ENCODE data around the gene ACBD7. TPM values are rescaled to one million over a fixed set of nuclear protein-coding genes. Genes with fewer than 3 reads are reported as not detected.
A peak's percentile ranks its signal among the peaks of the same experiment; 100 is the strongest.

Gene ACBD7
- 0.99 TPM in 1 of 2 replicates, not detected in the other for total RNA-seq (ENCODE audit: low replicate concordance)

DNA sequence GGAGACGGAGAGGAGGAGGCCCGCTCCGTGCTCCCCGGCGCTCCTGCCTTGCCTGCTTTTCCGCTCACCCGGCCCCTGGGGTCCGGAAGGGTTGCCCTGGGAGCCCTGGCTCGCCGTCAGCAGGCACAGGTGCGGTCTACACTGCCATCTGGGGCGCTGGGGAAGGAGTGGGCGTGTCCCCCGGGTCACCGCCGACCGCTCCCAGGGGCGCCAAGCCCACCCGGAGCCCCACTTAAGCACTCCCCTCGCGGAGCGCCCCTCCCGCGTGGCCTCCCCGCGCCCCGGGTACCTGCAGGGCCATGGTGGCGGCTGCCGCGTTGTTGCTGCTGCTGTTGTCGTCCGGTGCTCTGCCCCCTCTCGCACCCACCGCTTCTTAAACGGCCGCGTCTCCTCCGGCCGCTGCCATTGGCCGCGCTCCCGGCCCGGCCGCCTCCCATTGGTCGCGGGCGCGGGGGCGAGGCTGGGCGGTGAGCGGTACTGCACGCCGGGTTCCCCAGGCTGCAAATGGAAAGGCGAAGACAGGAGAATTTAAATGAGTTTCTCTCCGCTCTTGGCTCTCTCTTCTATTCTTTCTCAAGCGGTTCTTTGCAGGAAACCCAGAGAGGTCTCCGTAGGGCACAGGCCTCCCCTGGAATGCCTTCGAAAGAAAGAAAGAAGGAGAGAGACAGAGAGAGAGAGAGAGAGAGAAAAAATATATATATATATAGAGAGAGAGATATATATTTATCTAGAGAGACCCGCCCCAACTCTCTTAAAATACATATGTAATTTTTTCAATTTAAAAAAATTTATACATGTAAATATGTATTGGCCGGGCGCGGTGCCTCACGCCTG, at the start of gene ACBD7:
TSS of gene ACBD7 (minus strand) at position 349 of the 834 bp plus-strand sequence. CDS start at position 301, 48 bp downstream.
- peak; percentile 49 for TF ChIP-seq CTCF (IDR thresholded peaks at IDR 0.05; ENCODE audit: insufficient read depth, low read length)
- DNase-seq (ENCODE audit: low read depth): peak; percentile 61
- peak within 1 kb of the TSS; percentile 74 for H3K4me3 ChIP-seq (ENCODE audit: low read depth, low read length)

GRCh38 chr10:15137636-15138035, 49.1 kb upstream of the ACBD7 start:
- H3K4me3 ChIP-seq (ENCODE audit: low read depth, low read length): no peak overlapping the region
- TF ChIP-seq CTCF (IDR thresholded peaks at IDR 0.05; ENCODE audit: insufficient read depth, low read length): no peak
- peak; percentile 63 for DNase-seq (ENCODE audit: low read depth)

DNA sequence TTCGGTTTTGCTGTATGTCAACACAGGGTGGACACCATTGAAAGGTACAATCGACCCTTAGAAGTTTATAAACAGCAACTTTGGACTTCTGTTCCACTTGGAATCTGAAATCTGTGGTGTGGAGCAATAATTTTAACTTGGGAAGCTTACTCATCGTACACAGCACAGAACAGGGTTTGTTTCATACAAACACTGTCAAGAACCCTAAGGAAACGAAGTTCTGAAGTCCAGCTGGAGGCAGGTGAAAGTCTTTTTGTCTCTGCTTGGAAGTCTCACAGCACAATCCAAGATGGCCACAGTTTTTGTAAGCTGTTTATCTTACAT, 48.4 kb upstream of the ACBD7 start:
- no peak for TF ChIP-seq CTCF (IDR thresholded peaks at IDR 0.05; ENCODE audit: insufficient read depth, low read length)
- peak; percentile 44 for DNase-seq (ENCODE audit: low read depth)
- H3K4me3 ChIP-seq (ENCODE audit: low read depth, low read length): no peak overlapping the region

DNA sequence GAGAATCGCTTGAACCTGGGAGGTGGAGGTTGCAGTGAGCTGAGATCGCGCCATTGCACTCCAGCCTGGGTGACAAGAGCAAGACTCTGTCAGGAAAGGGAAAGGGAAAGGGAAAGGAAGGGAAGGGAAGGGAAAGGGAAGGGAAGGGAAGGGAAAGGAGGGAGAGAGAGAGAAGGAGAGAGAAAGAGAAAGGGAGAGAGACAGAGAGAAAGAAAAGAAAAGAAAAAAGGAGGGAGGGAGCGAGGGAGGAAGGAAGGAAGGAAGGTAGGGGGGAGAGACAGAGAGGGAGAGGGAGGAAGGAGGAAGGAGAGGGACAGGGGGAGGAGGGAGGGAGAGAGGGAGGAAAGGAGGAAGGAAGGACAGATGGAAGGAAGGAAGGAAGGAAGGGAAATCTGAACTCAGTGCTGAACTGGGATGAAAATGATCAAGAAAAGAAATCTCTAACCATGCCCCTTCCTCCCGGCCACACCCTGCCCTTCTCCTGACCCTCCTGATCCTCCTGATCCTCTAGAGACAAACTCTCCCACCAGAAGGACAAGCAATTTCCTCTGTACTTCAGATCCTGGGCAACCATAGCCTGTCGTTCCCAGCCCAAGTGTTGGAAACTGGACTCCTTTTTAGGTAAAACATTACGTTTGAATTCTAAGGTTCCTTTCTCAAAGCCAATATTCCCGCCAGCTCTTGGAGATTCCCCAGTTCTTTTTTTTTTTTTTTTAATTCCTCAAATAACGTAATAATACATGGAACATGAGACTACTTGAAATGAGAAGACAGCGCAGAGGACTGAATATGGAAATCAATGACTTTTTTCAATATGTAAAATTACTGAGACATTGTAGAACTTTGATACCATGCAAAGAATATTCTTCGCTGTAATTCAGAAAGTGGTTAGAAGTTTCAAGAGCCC, 47.8 kb upstream of the ACBD7 start:
- DNase-seq (ENCODE audit: low read depth): no peak
- no peak overlapping the region for H3K4me3 ChIP-seq (ENCODE audit: low read depth, low read length)
- no peak for TF ChIP-seq CTCF (IDR thresholded peaks at IDR 0.05; ENCODE audit: insufficient read depth, low read length)

- TF ChIP-seq CTCF (IDR thresholded peaks at IDR 0.05; ENCODE audit: insufficient read depth, low read length): no peak
- no peak for DNase-seq (ENCODE audit: low read depth)
- H3K4me3 ChIP-seq (ENCODE audit: low read depth, low read length): no peak overlapping the region
Measured at GRCh38 chr10:15131330-15131729, 42.8 kb upstream of the ACBD7 start.

DNA sequence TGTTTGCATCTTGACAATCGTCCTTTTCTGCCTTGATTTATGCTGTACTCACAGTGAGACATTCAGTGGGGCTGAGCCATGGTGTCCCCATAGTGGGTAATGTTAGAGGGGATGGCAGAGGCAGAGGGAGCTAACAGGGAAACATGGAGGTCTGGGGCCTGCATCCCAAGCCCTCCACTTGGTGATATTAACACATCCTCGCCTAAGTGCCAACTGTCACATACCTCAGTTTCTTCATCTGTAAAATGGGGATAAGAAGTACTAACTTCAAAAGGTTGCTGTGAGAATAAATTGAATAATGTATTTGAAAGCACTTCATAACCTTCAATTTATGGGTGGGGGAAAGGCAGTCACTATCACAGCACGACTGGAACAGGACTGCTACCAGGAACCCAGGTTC, 36.3 kb upstream of the ACBD7 start:
- H3K4me3 ChIP-seq (ENCODE audit: low read depth, low read length): no peak overlapping the region
- no peak for TF ChIP-seq CTCF (IDR thresholded peaks at IDR 0.05; ENCODE audit: insufficient read depth, low read length)
- DNase-seq (ENCODE audit: low read depth): no peak

All from fibroblast of the aortic adventitia (primary cell).